GM21360 (cell line): ENCODE data around the gene AURKB.

Experiments used
- ATAC-seq: cut with Tn5 transposase; IDR thresholded peaks from one replicate; pipeline ENCODE4 v1.9.1; 2021; ENCODE audit warnings: mild to moderate bottlenecking, moderate library complexity; ENCODE audit not compliant: unreplicated experiment

The AURKB gene

GRCh38 chr17:8162997-8163977 lies 47.1 kb downstream of the AURKB start:
- no peak for ATAC-seq

DNA sequence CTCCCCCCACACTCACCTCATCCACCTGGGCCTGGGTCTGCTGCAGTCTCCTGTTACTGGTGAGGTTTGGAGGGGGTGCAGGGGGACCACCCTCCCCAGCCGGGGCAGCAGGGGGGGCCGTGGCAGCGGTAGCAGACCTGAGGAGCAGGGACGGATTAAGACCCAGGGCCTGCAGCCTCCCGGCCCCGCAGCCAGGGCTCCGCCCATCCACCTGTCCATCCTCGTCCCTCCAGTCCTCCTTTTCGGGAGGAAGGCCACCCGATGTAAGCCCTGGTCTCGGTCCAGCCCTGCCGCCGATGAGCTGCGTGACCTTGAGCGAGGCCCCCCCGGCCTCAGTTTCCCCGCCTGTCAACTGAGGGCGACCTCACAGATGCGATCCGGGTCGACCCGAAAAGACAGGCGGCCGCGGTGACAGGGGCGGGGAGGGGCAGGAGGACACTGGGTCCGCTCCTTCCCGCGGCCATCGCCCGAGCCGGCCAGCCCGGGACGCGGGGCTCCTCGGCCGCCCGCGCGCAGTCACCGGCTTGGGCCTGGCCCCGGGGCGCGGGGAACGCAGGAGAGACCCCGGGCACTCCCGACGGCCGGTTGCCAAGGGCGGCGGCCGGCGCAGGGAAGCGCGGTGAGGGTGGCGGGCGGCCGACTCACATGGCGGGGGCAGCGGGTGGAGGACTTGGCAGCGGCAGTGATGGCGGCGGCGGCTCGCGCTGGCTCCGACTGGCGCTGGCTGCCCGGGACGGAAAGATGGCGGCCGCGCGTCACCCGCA lies 48.0 kb downstream of the AURKB start, which contains the start of gene VAMP2:
TSS of gene VAMP2 (minus strand) at position 716 of the 764 bp plus-strand sequence. CDS start at position 647, 69 bp downstream.
- ATAC-seq = no peak

DNA sequence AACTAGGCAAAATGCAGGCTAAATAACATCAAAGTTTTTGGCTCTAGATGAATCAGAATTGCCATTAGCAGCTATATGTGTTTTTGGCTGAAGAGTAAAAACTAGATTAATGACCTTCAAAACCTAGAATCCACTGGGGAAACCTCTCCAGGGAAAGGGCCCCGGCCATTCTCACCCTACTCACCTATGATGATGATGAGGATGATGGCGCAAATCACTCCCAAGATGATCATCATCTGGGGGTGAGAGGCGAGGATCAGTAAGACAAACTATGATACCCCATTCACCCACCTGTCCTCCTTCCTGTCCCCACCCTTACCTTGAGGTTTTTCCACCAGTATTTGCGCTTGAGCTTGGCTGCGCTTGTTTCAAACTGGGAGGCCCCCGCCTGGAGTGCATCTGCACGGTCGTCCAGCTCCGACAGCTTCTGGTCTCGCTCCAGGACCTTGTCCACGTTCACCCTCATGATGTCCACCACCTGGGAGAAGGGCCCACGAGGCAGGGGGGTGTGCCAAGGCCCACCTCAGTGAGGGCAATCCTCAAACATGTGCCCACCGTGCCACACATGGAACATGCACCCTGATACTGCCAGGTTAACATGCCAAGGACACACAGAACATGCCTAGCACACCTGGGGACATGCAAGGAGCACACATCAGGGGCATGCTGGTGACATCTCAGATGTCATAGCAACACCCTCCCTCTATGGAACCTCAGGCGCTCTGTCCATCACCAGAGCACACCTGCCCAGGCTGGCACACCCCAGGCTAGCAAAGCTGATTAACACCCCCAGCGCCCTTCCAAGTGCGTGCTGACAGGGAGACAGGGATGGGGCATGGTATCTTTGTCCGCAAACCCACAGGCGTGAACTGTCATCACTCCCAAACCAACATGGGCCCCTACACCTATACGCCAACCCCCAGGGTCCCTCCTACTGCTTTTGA lies 48.8 kb downstream of the AURKB start:
- no peak for ATAC-seq

GRCh38 chr17:8160741-8161221 lies 49.6 kb downstream of the AURKB start:
- ATAC-seq = no peak

GRCh38 chr17:8160224-8160577 lies 50.2 kb downstream of the AURKB start:
- ATAC-seq = no peak

DNA sequence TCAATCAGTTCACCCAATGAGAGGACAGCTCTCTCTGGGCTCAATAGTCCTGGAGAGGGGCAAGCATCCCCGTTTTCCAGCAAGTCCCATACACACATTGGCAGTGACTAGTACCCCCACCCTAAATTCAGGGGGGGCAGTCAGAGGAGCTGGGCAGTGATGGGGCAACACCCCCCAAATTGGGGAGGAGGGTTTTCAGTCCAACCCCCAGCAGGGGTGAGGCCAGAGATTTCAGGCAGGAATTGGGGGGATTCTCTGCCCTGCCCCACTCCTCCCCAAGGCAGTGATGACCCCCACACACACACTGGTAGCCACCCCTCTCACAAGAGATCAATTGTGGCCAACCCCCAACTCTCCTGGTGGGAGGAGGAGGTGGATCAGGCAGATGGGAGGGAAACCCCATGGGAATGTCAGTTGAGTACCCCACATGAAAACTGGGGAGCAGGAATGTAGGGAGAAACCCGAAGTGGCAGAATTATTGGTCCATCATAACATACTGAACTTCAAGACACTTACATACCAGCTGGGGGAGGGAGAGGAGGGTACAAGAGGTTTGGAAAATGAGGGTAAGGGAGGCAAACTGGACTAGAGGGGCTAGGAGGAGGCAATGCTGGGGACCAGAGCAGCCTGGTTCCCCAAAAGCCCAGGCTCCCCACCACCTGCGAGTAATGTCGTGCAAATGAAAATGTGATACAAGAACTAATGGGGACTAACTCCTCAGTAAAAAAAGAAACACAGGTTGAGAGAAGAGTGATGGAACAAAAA lies 50.7 kb downstream of the AURKB start:
- no peak for ATAC-seq

- ATAC-seq = no peak
These were observed 51.4 kb downstream of the AURKB start for GRCh38 chr17:8159032-8159400.

- no peak for ATAC-seq
These were observed 51.9 kb downstream of the AURKB start for GRCh38 chr17:8158267-8159031.

DNA sequence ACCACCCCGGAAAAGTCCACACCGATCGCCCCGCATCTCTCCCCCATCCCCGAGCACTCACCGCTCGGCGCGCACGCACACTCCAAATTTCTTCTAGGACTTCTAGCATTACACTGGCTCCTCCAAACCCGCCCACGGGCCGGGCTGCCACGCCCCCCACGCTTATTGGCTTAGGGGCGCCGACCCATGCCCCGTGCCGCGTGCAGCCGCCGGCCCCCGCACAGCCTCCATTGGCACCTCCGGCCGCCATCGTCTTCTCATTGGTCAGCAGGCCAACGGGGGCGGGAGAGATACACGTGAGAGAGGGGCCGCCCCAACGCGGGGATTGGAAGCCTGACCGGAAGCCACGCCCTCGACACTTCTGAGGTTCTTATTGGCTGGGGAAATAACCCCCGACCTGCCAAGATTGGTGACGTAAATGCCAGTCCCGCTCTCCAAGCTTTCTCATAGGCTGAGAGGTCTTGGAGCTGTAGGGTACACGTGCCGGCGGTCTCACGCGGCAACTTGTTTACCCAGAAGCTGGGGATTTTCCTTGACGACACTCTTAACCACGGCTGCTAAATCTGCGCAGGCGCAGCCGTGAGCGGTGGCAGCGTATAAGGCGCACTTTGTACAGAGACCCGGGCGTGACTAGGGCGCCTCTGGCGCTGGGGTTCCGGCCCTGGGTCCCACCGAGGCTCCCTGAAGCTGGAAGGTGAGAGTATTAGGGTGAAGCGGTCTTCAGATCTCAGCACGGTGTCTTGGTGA lies 54.0 kb downstream of the AURKB start:
- ATAC-seq = peak; percentile 60

DNA sequence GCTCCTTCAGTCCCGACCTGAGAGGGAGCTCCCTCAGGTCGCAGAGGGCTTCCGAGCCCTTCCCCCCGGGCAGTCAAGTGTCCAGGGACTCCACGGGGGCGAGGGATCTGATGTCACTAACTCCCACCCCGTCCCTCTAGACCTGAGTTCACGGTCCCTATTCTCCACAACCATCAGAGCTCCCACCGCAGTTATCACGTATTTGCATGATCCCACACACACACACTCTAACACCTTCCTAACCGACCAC lies 54.5 kb downstream of the AURKB start:
- ATAC-seq = no peak

DNA sequence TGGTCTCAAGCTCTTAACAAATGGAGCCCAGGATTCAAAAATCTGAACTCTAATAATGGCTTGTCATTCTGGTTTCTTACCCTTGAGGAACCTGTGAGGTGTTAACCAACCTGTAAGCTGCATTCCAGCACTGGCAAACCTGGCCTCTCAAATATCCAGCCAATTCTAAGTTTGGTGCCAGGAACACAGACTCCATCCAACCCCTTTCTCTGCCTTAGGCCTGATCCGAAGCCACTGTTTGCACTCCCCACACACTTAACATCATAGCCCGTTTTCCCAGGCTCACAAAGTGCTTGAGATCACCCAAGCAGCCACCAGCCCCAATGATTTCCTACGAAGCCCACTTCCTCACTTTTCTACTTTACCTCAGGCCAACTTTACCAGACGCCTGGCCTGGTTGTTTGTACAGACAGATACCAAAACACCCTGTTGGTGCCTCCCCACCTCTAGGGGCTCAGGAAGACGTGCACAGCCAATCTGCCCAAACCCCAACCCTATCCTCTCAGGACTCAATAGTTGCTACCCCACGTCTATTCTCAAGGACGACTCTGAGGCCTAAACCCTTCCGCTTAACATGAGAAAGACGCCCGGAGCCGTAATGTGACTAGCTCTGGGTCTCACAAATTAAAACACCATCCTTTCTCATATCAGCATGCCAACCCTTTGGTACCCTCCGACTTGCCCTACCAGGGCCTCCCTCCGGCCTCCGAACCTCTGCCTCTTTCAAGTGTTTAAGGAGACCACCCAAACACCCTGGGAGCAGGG lies 55.0 kb downstream of the AURKB start:
- no peak for ATAC-seq
